ENCODE data around the gene ZBED2.
"Not testable (repeated sequence)": the region's sequence is repeated elsewhere in the genome, so short reads cannot be mapped to it uniquely, and the experiment has no call there.

The ZBED2 gene

GRCh38 chr3:111571907-111572460 is 23.2 kb downstream of the ZBED2 start:
- DNase-seq (ENCODE audit: low read depth in 2 of 2): no peak

- DNase-seq (ENCODE audit: low read depth in 2 of 2): no peak
Measured at GRCh38 chr3:111571282-111571681, 23.9 kb downstream of the ZBED2 start.

- no peak for DNase-seq (ENCODE audit: low read depth in 2 of 2)
Measured at GRCh38 chr3:111570404-111571030, 24.6 kb downstream of the ZBED2 start.

GRCh38 chr3:111568911-111569310 is 26.2 kb downstream of the ZBED2 start:
- DNase-seq (ENCODE audit: low read depth in 2 of 2): no peak

GRCh38 chr3:111568355-111568754 is 26.8 kb downstream of the ZBED2 start:
- no peak for DNase-seq (ENCODE audit: low read depth in 2 of 2)

- no peak for DNase-seq (ENCODE audit: low read depth in 2 of 2)
Measured at GRCh38 chr3:111566844-111567243, 28.3 kb downstream of the ZBED2 start.

- DNase-seq (ENCODE audit: low read depth in 2 of 2): not testable (repeated sequence)
Measured at GRCh38 chr3:111561902-111562301, 33.2 kb downstream of the ZBED2 start.

- no peak for DNase-seq (ENCODE audit: low read depth in 2 of 2)
Measured at GRCh38 chr3:111548756-111549155, 46.4 kb downstream of the ZBED2 start.

- DNase-seq (ENCODE audit: low read depth in 2 of 2): no peak
Measured at GRCh38 chr3:111548092-111548491, 47.1 kb downstream of the ZBED2 start.

GRCh38 chr3:111547631-111548030 is 47.5 kb downstream of the ZBED2 start:
- DNase-seq (ENCODE audit: low read depth in 2 of 2): peak in 1 of 2 donors; percentile 27

GRCh38 chr3:111545349-111545748 is 49.8 kb downstream of the ZBED2 start:
- no peak for DNase-seq (ENCODE audit: low read depth in 2 of 2)

All from stimulated activated CD4-positive, alpha-beta T cell treated with anti-CD3 and anti-CD28 coated beads, Interleukin-15, amount 100 ng/mL, for 48 hours (primary cell).